Right lobe of liver (tissue), 4 donors: ENCODE measurements around the gene LEP.

Experiments
- POLR2A ChIP-seq: fragments of 450-650 bp; IDR thresholded peaks from one replicate; pipeline ENCODE4 v1.6.1; 2017; ENCODE audit warnings: antibody characterized with exemption, mild to moderate bottlenecking
- TF ChIP-seq, protein P1 (sequence below), 4 donors: fragments of 200-600 bp in 3 of 4; fragments of 450-650 bp in 1 of 4; IDR thresholded peaks; one replicate each; pipeline versions ENCODE4 v1.5.1 to v1.8.0; 2016 to 2022; ENCODE audit warnings: antibody characterized with exemption in 4 of 4, mild to moderate bottlenecking in 2 of 4
- donor health status: DM: no; HTN: no; CAD: no.
- donor health status: DM: no; HTN: no; CAD: no.
- donor health status: DM: no; HTN: yes; CAD: no.

DNA sequence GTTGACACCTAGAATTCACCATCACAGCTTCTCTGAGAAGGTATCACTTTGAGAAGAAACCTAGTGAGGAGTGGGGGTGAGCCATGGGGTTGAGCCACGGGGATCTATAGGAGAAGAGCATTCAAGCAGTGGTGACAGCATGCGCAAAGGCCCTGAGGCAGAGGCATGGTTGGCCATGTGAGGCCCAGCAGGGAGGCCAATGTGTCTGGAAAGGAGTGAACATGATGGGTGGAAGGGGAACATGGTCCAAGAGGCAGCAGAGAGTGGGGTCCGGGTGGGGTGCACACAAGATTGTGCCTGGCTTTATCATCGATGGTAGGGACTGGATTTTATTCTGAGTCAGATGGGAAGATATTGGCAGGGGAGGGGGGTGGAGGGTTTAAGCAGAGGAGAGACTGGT lies 36.0 kb upstream of the LEP start:
- TF ChIP-seq, protein P1, sequence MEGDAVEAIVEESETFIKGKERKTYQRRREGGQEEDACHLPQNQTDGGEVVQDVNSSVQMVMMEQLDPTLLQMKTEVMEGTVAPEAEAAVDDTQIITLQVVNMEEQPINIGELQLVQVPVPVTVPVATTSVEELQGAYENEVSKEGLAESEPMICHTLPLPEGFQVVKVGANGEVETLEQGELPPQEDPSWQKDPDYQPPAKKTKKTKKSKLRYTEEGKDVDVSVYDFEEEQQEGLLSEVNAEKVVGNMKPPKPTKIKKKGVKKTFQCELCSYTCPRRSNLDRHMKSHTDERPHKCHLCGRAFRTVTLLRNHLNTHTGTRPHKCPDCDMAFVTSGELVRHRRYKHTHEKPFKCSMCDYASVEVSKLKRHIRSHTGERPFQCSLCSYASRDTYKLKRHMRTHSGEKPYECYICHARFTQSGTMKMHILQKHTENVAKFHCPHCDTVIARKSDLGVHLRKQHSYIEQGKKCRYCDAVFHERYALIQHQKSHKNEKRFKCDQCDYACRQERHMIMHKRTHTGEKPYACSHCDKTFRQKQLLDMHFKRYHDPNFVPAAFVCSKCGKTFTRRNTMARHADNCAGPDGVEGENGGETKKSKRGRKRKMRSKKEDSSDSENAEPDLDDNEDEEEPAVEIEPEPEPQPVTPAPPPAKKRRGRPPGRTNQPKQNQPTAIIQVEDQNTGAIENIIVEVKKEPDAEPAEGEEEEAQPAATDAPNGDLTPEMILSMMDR (IDR thresholded peaks at IDR 0.05): no peak
- no peak for TF ChIP-seq POLR2A
